ENCODE measurements around the gene PHYKPL. TPM values are rescaled to one million over a fixed set of nuclear protein-coding genes. Genes with fewer than 3 reads are reported as not detected.
A peak's percentile ranks its signal among the peaks of the same experiment; 100 is the strongest.

Gene PHYKPL
- total and polyA plus RNA-seq, 2 of the 8 experiments (the other 6 are each of a cell fraction or from before 2014, with no cell fraction given), result 25.1 to 32.1 TPM

DNA sequence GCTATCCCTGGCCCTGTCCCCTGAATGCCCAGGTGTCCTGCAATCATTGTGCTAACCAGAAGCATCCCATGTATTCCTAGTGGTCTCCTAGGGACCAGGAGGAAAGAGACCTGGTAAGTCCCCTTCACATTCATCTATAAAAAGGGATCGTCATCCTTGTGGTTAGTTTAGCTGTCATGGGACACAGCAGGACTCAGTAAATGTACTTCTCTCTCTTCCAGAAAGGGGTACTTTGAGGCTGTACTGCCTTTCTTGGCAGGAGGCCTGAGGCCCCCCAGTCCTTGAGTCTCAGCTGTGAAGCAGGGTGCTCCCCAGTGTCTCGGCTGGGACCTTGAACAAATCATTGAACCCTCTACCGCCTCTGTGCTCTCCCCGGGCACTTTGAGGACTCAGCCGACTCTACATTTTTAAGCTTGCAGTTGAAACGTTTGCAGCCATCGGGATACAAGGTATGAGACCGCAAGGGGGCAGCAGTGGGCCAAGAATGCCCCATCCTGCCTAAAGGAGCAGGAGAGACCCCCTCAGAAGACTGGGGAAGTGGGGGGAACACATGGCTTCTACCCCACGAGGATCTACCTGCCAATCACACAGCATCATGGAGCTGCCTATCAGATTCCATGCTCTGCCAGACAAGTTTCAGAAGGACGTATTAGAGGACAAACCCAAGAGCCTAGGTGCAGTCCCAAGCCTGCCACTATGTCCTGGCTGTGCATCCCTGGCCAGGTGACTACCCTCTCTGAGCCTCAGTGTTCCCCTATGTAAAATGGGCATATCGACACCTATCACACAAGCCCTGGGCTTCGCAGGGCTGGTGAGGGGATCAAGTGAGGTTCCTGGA lies 2.4 kb upstream of the PHYKPL start (continued):
- no peak for TF ChIP-seq NANOG (IDR thresholded peaks at IDR 0.05; ENCODE audit: insufficient read depth, low read depth, low read length, poor library complexity, severe bottlenecking)
- TF ChIP-seq, protein P1, sequence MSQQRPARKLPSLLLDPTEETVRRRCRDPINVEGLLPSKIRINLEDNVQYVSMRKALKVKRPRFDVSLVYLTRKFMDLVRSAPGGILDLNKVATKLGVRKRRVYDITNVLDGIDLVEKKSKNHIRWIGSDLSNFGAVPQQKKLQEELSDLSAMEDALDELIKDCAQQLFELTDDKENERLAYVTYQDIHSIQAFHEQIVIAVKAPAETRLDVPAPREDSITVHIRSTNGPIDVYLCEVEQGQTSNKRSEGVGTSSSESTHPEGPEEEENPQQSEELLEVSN (IDR thresholded peaks at IDR 0.05), result peak; percentile 78
- TF ChIP-seq YY1 (IDR thresholded peaks at IDR 0.05; ENCODE audit: low read depth, low read length), result 0 out of 2 replicates have a peak, but pooled peaks have one; percentile 49
- TF ChIP-seq RAD21 (IDR thresholded peaks at IDR 0.05 in 1 of 2, conservative IDR thresholded peaks at IDR 0.05 in 1 of 2; ENCODE audit: low read depth in 2 of 2, low read length in 2 of 2), result peak; percentile 86 to 88
- TF ChIP-seq TCF12 (IDR thresholded peaks at IDR 0.05; ENCODE audit: low read depth, low read length), result no peak
- TF ChIP-seq TEAD4 (IDR thresholded peaks at IDR 0.05; ENCODE audit: low read depth, low read length), result peak; percentile 59; the same call in 1 of the 2 replicates
